CD4-positive, alpha-beta T cell treated with Interleukin-15 for 4 hours (primary cell): Measurements from ENCODE around the gene SPTBN5.

Experiments used
- DNase-seq: peaks from one replicate; pipeline ENCODE4 v3.0.0-alpha.2; 2020; ENCODE audit warnings: low spot score

The SPTBN5 gene

GRCh38 chr15:41865490-41866055 is 28.3 kb downstream of the SPTBN5 start:
- no peak for DNase-seq

DNA sequence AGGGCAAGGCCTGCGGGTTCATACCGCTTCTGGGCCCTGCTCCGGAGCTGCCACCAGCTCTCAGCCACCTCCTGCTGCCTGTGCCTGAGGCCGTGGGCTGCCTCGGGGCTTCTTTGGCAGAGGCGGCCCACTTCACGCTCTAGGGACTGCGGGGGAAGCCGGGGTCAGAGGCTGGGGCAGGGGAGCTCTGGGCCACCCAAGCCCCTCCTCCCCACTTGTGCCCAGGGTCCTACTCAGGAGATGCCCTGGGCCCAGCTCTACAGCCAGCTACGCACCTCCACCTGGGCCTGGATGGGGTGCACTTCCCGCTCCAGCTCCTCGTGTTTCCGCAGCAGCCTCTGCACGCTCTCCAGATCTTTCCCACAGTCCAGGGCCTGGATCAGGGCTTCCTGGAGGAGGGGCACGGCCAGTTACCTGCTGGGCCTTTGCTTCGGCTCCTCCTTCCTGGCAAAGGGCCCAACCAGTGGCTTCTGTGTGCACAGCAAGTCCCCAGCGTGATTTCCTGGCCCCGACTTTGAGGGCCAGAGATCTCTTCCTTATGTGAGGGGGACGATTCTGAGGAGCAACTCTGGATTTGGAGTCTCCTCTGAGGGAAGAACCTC is 31.2 kb downstream of the SPTBN5 start:
- DNase-seq: no peak

GRCh38 chr15:41861736-41862356 is 32.0 kb downstream of the SPTBN5 start:
- no peak for DNase-seq

DNA sequence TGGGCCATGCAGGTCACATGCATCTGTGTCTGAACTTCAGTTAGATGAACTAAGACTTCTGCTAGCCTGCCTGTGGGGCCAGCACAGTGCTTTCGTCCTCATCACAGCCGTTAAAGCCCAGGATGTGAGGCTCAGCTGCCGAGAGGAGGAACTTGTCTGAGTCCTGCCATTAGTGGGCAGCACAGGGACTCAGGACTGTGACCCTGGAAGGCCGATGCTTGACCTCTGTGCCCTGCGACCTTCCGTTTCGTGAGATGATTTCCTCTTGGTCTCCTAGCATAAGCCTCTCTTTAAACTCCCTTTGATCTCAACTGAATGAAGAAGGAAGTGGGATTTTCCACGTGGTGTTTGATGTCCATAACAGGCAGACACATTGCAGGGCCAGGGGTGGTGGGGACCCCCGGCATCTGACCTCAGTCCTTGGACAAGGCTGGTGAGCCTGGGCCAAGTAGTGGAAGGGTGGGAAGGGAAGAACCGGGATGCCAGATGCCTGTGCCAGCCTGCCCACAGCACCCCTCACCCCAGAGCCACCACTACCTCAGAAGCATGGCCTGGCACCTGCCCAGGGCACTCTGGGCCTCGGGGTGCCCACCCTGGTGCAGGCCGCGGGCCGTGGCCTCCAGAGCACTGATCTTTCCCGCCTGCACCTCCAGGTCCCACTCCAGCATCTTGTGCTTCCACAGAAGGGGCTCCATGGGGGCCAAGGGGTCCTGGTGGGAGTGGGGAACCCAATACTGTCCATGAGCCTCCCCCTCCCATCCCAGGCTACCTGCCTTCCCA is 33.6 kb downstream of the SPTBN5 start:
- DNase-seq: no peak

GRCh38 chr15:41858756-41859155 is 35.1 kb downstream of the SPTBN5 start:
- no peak for DNase-seq

- no peak for DNase-seq
Observed at GRCh38 chr15:41857316-41857715, 36.5 kb downstream of the SPTBN5 start.

DNA sequence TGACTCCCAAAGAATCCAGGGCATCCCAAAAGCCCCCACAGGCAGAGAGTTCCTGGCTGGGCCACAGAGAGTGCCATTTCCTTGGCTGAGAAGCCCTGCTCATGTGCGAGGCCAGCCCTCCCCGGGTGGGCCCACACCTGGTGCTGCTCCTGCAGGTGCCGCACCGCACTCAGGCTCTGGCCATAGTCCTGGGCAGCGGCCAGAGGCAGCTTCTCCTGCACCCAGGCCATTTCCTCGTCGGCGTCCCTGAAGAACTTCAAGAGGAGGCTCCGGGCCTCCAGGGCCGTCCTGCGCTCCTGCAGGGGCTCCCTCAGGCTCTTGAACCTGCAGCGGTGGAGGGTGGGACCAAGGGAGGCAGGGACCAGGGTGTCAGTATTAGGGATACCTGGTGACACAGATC is 37.1 kb downstream of the SPTBN5 start:
- no peak for DNase-seq

- DNase-seq: no peak
Observed at GRCh38 chr15:41856262-41856661, 37.6 kb downstream of the SPTBN5 start.

GRCh38 chr15:41855261-41855961 is 38.4 kb downstream of the SPTBN5 start:
- no peak for DNase-seq

DNA sequence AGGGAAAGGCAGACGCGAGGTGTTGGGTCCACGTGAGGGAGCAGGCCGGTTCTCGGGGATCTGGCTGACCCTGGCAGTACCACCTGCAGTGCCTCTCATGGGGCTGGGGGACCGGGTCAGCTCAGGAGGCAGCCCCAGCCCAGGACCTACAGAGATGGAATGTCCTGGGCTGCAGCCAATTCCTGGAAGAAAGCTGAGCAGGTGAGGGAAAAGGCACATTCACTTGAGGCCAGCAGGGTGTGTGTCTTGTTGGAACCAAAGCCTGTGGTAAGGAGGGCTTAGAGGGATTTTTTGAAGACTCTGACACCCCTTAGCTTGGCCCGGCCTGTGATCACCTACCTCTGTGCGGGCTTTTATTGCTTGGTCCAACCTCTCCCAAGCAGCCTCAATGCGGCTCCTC is 39.4 kb downstream of the SPTBN5 start:
- DNase-seq: no peak

DNA sequence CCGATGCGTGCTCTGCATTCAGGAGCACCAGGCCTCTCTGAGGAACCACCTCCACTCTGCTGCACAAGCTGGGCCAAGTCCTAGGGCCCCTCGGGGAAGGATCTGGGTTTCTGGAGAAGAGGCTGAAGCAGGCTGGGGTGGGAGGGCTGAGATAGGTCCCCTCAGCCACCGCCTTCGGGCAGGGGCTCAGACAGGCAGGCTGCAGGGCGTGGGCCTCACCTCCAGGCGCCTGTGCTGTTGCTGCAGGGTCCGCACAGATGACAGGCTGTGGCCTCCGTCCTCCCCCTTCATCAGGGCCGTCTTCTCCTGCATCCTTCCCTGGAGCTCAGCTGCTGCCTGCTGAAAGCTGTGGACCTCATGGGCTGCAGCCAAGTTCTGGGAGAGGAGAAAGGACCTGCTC is 40.0 kb downstream of the SPTBN5 start:
- no peak for DNase-seq

GRCh38 chr15:41852736-41853590 is 40.9 kb downstream of the SPTBN5 start:
- DNase-seq: no peak

DNA sequence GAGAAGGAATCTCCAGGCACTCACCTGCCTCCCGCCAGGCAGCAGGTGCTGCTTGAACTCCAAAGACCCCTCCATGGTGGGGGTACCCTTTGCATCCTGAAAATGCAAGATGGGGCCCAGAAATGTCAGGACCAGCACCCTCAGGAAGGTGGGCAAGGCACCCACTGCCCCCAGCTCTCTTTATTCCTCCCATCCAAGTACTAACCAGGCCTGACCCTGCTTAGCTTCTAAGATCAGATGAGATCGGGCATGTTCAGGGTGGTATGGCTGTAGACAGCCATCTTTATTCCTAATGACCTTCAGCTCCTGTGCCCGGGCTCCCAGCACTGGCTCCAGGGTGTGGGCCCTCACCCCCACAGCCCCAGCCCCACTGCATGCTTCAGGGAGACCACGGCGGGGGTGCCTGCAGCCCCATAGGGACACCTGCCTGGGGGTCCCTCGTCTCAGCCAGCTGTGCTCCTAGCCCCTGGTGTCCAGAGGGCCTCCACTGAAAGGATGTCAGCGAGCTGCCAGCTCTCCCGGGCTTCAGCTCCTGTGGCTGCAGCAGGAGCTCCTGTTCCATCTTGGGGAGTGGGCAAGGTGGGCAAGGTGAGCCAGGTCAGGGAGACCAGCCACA is 42.0 kb downstream of the SPTBN5 start:
- no peak for DNase-seq

GRCh38 chr15:41851167-41851523 is 42.7 kb downstream of the SPTBN5 start:
- DNase-seq: no peak

- no peak for DNase-seq
Observed at GRCh38 chr15:41850482-41851166, 43.2 kb downstream of the SPTBN5 start.

GRCh38 chr15:41849861-41850260 is 44.0 kb downstream of the SPTBN5 start:
- DNase-seq: no peak

DNA sequence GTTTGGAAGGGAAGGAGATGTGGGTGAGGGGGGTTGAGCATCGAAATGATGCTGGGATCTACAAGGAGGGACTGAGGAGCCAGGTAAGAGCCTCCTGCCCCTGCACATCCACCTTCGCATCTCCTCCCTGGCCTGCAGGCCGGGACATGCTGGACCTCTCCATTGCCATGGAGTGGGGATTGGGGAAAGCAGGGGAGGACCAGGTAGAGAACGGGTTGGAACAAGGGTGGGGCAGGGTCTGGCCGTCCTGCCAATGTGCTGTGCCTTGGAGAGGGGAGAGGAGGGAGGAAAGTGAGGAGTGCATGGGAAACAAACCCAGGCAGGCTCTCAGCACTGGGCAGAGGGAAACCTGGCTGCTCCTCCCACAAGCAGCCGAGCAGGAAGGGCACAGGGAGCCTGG is 44.6 kb downstream of the SPTBN5 start:
- DNase-seq: no peak

- no peak for DNase-seq
Observed at GRCh38 chr15:41848631-41849030, 45.2 kb downstream of the SPTBN5 start.

GRCh38 chr15:41847981-41848380 is 45.9 kb downstream of the SPTBN5 start:
- no peak for DNase-seq

GRCh38 chr15:41847206-41847605 is 46.6 kb downstream of the SPTBN5 start:
- DNase-seq: no peak

GRCh38 chr15:41844814-41845213 is 49.0 kb downstream of the SPTBN5 start:
- no peak for DNase-seq
